Fibroblast of lung (primary cell): ENCODE results near the gene MAPKAPK2.

Experiments
- EZH2 ChIP-seq: IDR thresholded peaks from 2 replicates; pipeline ENCODE4 v1.5.1; 2012; ENCODE audit warnings: low read length, control low read depth, mild to moderate bottlenecking; ENCODE audit errors: missing control alignments
- TF ChIP-seq, protein P1 (sequence below), 2 donors: IDR thresholded peaks in 1 of 2; conservative IDR thresholded peaks in 1 of 2; 1 replicate in 1 of 2; 2 replicates in 1 of 2; pipeline ENCODE4 v1.5.1; 2011 to 2012; ENCODE audit warnings: low read length in 2 of 2, control low read depth in 1 of 2, inconsistent platforms in 1 of 2, low read depth in 1 of 2, mild to moderate bottlenecking in 1 of 2

DNA sequence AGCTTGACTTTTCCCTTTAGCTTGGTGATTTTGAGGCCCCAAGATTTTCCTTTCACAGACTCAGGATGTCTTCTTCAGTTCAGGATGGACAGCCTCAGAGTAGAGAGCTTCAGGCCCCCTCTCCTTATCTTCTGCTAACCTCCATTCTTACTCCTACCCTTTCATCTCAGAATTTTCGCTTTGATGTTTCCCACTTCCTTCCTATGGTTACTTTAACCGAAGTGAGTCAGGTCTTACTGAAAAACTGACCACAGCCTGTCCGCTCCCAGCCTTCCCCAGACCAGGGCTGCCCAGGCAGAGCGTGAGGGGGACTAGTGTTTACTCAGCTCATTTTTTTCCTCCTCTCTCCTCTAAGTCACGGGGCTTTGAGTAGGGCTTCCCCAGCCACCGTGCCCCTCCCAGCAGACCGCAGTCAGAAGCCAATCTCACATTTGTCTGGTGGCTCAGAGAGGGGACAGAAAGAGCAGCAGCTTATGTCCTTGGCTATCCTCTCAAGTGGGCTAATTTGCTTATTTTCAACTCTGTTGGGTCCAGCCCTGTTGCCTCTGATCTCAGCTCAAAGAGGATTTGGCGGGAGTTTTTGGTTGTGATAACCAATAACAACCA, 81.6 kb downstream of the MAPKAPK2 start:
- TF ChIP-seq, protein P1, sequence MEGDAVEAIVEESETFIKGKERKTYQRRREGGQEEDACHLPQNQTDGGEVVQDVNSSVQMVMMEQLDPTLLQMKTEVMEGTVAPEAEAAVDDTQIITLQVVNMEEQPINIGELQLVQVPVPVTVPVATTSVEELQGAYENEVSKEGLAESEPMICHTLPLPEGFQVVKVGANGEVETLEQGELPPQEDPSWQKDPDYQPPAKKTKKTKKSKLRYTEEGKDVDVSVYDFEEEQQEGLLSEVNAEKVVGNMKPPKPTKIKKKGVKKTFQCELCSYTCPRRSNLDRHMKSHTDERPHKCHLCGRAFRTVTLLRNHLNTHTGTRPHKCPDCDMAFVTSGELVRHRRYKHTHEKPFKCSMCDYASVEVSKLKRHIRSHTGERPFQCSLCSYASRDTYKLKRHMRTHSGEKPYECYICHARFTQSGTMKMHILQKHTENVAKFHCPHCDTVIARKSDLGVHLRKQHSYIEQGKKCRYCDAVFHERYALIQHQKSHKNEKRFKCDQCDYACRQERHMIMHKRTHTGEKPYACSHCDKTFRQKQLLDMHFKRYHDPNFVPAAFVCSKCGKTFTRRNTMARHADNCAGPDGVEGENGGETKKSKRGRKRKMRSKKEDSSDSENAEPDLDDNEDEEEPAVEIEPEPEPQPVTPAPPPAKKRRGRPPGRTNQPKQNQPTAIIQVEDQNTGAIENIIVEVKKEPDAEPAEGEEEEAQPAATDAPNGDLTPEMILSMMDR (conservative IDR thresholded peaks at IDR 0.05 in 1 of 2, IDR thresholded peaks at IDR 0.05 in 1 of 2; ENCODE audit: low read depth in 1 of 2, low read length in 2 of 2), result no peak
- no peak for TF ChIP-seq EZH2
